DND-41 (cell line): Measurements from ENCODE around the gene CLECL1.

Experiments
- ATAC-seq: fragments of 200-7000 bp; cut with Tn5 transposase; 3 replicates; pipeline ENCODE4 v1.9.1; 2021; ENCODE audit warnings: low read depth; ENCODE audit not compliant: insufficient read depth
- DNase-seq: peaks from one replicate; pipeline ENCODE4 v3.0.0-alpha.2; 2020
- H2AFZ ChIP-seq: 2 replicates; pipeline ENCODE4 v1.6.0; 2012; ENCODE audit warnings: low read depth, low read length
- H3K27ac ChIP-seq: 2 replicates; pipeline ENCODE4 v1.5.1; 2012; ENCODE audit warnings: low read length, inconsistent platforms
- H3K27me3 ChIP-seq: fragments of 200-600 bp; sonication (generic); 2 replicates; pipeline ENCODE4 v1.6.0; 2012; ENCODE audit warnings: low read length, mild to moderate bottlenecking, inconsistent platforms; ENCODE audit not compliant: insufficient read depth, poor library complexity
- H3K36me3 ChIP-seq: 2 replicates; pipeline ENCODE4 v1.5.1; 2012; ENCODE audit warnings: low read length, inconsistent platforms; ENCODE audit not compliant: insufficient read depth
- H3K4me1 ChIP-seq: 2 replicates; pipeline ENCODE4 v1.5.1; 2012; ENCODE audit warnings: mild to moderate bottlenecking, low read length; ENCODE audit not compliant: insufficient read depth
- H3K4me2 ChIP-seq: 2 replicates; pipeline ENCODE4 v1.6.0; 2012; ENCODE audit warnings: mild to moderate bottlenecking, moderate library complexity, low read length, inconsistent platforms; ENCODE audit not compliant: insufficient read depth
- H3K4me3 ChIP-seq, 2 experiments: fragments of 200-600 bp in 1 of 2; shearing (Covaris generic) in 1 of 2; 2 replicates each; pipeline ENCODE4 v1.5.1; 2012 to 2016; ENCODE audit warnings: inconsistent platforms in 2 of 2, low read length in 2 of 2, mild to moderate bottlenecking in 2 of 2, low read depth in 1 of 2, moderate library complexity in 1 of 2
- H3K79me2 ChIP-seq: 2 replicates; pipeline ENCODE4 v1.6.0; 2012; ENCODE audit warnings: low read length, inconsistent platforms; ENCODE audit not compliant: insufficient read depth
- H3K9ac ChIP-seq: 2 replicates; pipeline ENCODE4 v1.6.0; 2012; ENCODE audit warnings: low read depth, mild to moderate bottlenecking, inconsistent platforms, low read length, moderate library complexity
- H3K9me3 ChIP-seq: 2 replicates; pipeline ENCODE4 v1.5.1; 2012; ENCODE audit warnings: low read length, moderate library complexity, mild to moderate bottlenecking, inconsistent platforms; ENCODE audit not compliant: insufficient read depth, severe bottlenecking
- H4K20me1 ChIP-seq: 2 replicates; pipeline ENCODE4 v1.6.0; 2012; ENCODE audit warnings: low read length; ENCODE audit not compliant: insufficient read depth
- CTCF ChIP-seq: IDR thresholded peaks from 2 replicates; pipeline ENCODE4 v1.5.1; 2012; ENCODE audit warnings: borderline replicate concordance, low read length, moderate library complexity, mild to moderate bottlenecking; ENCODE audit not compliant: poor library complexity, severe bottlenecking; ENCODE audit errors: extremely low read depth
- EZH2 ChIP-seq: IDR thresholded peaks from 3 replicates; pipeline ENCODE4 v1.6.1; 2012; ENCODE audit warnings: borderline replicate concordance, low read depth, mild to moderate bottlenecking, moderate library complexity, low read length, inconsistent platforms; ENCODE audit not compliant: severe bottlenecking

Gene CLECL1

GRCh38 chr12:9730011-9730410, 2.9 kb downstream of the CLECL1 start:
- H3K4me3 ChIP-seq: no peak overlapping the region
- ATAC-seq: no peak

GRCh38 chr12:9729082-9729481, 3.8 kb downstream of the CLECL1 start:
- no peak overlapping the region for H3K9ac ChIP-seq
- H3K4me2 ChIP-seq: no peak overlapping the region
- H3K27ac ChIP-seq: no peak overlapping the region
- no peak overlapping the region for H2AFZ ChIP-seq
- no peak for TF ChIP-seq EZH2
- TF ChIP-seq CTCF: no peak
- DNase-seq (no peak), ATAC-seq (no peak)
- no peak overlapping the region for H3K4me3 ChIP-seq
- no peaks in the 10 kb centered on the region for H3K27me3 ChIP-seq
- no peaks in the 10 kb centered on the region for H4K20me1 ChIP-seq
- no peaks in the 10 kb centered on the region for H3K4me1 ChIP-seq
- H3K36me3 ChIP-seq: no peaks in the 10 kb centered on the region
- H3K9me3 ChIP-seq: no peaks in the 10 kb centered on the region
- no peaks in the 10 kb centered on the region for H3K79me2 ChIP-seq

More at GRCh38 chr12:9730011-9730410, 2.9 kb downstream of the CLECL1 start:
- H3K27ac ChIP-seq: no peak overlapping the region
- no peaks in the 10 kb centered on the region for H3K27me3 ChIP-seq
- no peaks in the 10 kb centered on the region for H3K9me3 ChIP-seq
- TF ChIP-seq EZH2 (no peak), CTCF (no peak)
- no peak for DNase-seq
- H3K9ac ChIP-seq: no peak overlapping the region
- no peaks in the 10 kb centered on the region for H3K36me3 ChIP-seq
- no peaks in the 10 kb centered on the region for H3K79me2 ChIP-seq
- H3K4me2 ChIP-seq: no peak overlapping the region
- H3K4me1 ChIP-seq: no peaks in the 10 kb centered on the region
- H4K20me1 ChIP-seq: no peaks in the 10 kb centered on the region
- H2AFZ ChIP-seq: no peak overlapping the region

GRCh38 chr12:9727813-9728212, 5.1 kb downstream of the CLECL1 start:
- Histone ChIP-seq H3K79me2 (no peaks in the 10 kb centered on the region), H3K9me3 (no peaks in the 10 kb centered on the region), H3K27ac (no peak overlapping the region), H2AFZ (no peak overlapping the region), H3K4me2 (no peak overlapping the region), H3K27me3 (no peaks in the 10 kb centered on the region), H3K4me1 (no peaks in the 10 kb centered on the region), H3K9ac (no peak overlapping the region), H4K20me1 (no peaks in the 10 kb centered on the region), H3K36me3 (no peaks in the 10 kb centered on the region), H3K4me3 (no peak overlapping the region)
- TF ChIP-seq EZH2 (no peak), CTCF (no peak)
- no peak for DNase-seq
- ATAC-seq: no peak
